ENCODE data around the gene PROC. TPM values are rescaled to one million over a fixed set of nuclear protein-coding genes. Genes with fewer than 3 reads are reported as not detected.

PROC gene
- total RNA-seq, 1 experiment from 2014 or later = not detected

- no peak overlapping the region for H3K4me2 ChIP-seq (ENCODE audit: low read length)
- ChIA-PET CTCF (interaction anchor here (1.0 to 1.9 kb wide), 4 partner anchors 38 to 386 kb away, joined by 3 to 8 read pairs (median 4); no protein-coding TSS in a partner anchor), POLR2A (no interaction called here), RAD21 (ENCODE audit: low non-redundant PET in 1 of 2, low total read pairs in 2 of 2, uncharacterized antibody in 2 of 2, unreplicated experiment in 2 of 2) (no interaction called here)
- no peaks in the 10 kb centered on the region for H3K9me3 ChIP-seq (ENCODE audit: control insufficient read depth in 1 of 2, insufficient read depth in 1 of 2, low read depth in 1 of 2, low read length in 2 of 2)
- TF ChIP-seq EZH2 (IDR thresholded peaks at IDR 0.05) = no peak
- TF ChIP-seq RAD21 (IDR thresholded peaks at IDR 0.05; ENCODE audit: low read depth) = peak; percentile 50
- peak; percentile 29 to 36 (median 34); a peak in 4 of 6 replicates for TF ChIP-seq CTCF (IDR thresholded peaks at IDR 0.05 in 2 of 3, conservative IDR thresholded peaks at IDR 0.05 in 1 of 3; ENCODE audit: borderline replicate concordance in 1 of 3, insufficient read depth in 1 of 3, low read depth in 2 of 3, low read length in 2 of 3)
- H2AFZ ChIP-seq (ENCODE audit: low read depth, low read length, poor library complexity, severe bottlenecking) = no peak overlapping the region
- H3K79me2 ChIP-seq (ENCODE audit: insufficient read depth, low read length) = no peaks in the 10 kb centered on the region
- no peak overlapping the region for H3K4me3 ChIP-seq (replicated peaks in 1 of 2; ENCODE audit: low read depth in 1 of 2, low read length in 2 of 2)
- peaks cover 17 to 25% of the 10 kb centered on the region in 2 experiments for H3K4me1 ChIP-seq (ENCODE audit: control insufficient read depth in 1 of 2, insufficient read depth in 2 of 2, low read length in 2 of 2)
- no peaks in the 10 kb centered on the region for H3K27me3 ChIP-seq (ENCODE audit: insufficient read depth, low read length)
- no peaks in the 10 kb centered on the region for H3K36me3 ChIP-seq (ENCODE audit: control insufficient read depth in 1 of 2, insufficient read depth in 2 of 2, low read length in 2 of 2)
- intact Hi-C loops (cut with micrococcal nuclease) = no loop called here
- H3K27ac ChIP-seq (ENCODE audit: low read depth, low read length) = no peak overlapping the region
- ATAC-seq = peak; percentile 71
- DNase-seq (ENCODE audit: low read depth, low spot score) = no peak
- BruUV-seq (replicated peaks) = no TSS peak
- no peak overlapping the region for H3K9ac ChIP-seq (ENCODE audit: low read length)
- no peaks in the 10 kb centered on the region for H4K20me1 ChIP-seq (ENCODE audit: insufficient read depth)
- no peaks in the 10 kb centered on the region for H3K9me2 ChIP-seq (ENCODE audit: insufficient read depth)
Measured at GRCh38 chr2:127453392-127454171, 35.4 kb downstream of the PROC start.

All from HCT116 (cell line).